Neuron (in vitro differentiated cells): ENCODE measurements around the gene ZNF185.

ENCODE experiments used
- H2AFZ ChIP-seq: one replicate; pipeline ENCODE4 v1.6.1; 2013; ENCODE audit warnings: low read depth, mild to moderate bottlenecking, inconsistent platforms, low read length, moderate library complexity
- H3K27me3 ChIP-seq: one replicate; pipeline ENCODE4 v1.6.1; 2013; ENCODE audit warnings: low read length; ENCODE audit not compliant: insufficient read depth
- H3K36me3 ChIP-seq: one replicate; pipeline ENCODE4 v1.6.1; 2013; ENCODE audit warnings: low read length; ENCODE audit not compliant: insufficient read depth
- H3K4me1 ChIP-seq: one replicate; pipeline ENCODE4 v1.6.1; 2013; ENCODE audit warnings: low read length; ENCODE audit not compliant: insufficient read depth
- H3K4me3 ChIP-seq: 2 replicates; pipeline ENCODE4 v1.5.1; 2013; ENCODE audit warnings: mild to moderate bottlenecking, low read length, moderate library complexity
- H3K9me3 ChIP-seq: one replicate; pipeline ENCODE4 v1.6.1; 2013; ENCODE audit warnings: low read length

ZNF185 gene

DNA sequence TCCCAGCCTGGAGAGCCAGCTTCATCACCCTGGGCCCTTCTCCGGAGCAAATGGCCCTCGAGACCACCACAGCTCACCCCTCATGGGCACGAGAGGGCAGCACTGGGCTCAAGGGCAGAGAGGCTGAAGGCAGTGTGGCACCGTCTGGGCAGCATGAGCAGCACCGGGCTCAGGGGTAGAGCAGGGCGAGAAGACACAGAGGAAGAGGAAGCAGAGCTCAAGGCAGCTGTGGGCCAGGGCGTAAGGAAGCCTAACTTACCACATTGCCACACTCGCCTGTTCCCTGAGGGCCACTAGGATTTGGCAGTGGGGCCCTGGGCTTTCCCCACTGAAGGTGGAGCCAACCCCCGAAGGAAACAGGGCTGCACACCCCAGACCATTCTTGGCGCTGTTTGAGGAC is 15.5 kb downstream of the ZNF185 start:
- H3K4me3 ChIP-seq, result no peak overlapping the region
- peaks cover 3% of the 10 kb centered on the region for H3K4me1 ChIP-seq
- H3K27me3 ChIP-seq, result peaks cover 2% of the 10 kb centered on the region
- H3K9me3 ChIP-seq, result no peaks in the 10 kb centered on the region
- H3K36me3 ChIP-seq, result no peaks in the 10 kb centered on the region
- H2AFZ ChIP-seq, result no peak overlapping the region

DNA sequence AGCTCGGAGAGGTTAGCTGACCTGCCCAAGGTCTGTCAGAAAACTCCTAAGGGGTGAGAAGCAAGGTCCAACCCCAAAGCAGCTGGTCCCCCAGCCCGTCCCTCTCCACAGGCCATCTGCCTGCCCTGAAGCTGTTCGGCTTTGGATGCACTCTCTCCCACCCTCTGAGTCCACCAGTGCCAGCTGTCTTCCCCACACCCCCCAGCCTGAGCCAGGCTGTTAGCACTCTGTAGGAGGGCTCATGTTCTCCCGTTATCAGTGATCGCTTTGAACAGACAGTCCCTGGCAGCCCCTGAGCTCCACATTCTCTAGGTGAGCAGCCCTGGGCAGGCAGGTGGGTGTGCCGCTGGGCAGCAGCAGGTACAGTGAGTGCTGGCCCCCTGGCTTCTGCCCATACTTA is 16.0 kb downstream of the ZNF185 start:
- peaks cover 7% of the 10 kb centered on the region for H3K27me3 ChIP-seq
- no peaks in the 10 kb centered on the region for H3K9me3 ChIP-seq
- no peaks in the 10 kb centered on the region for H3K36me3 ChIP-seq
- H3K4me3 ChIP-seq, result no peak overlapping the region
- H3K4me1 ChIP-seq, result peaks cover 3% of the 10 kb centered on the region
- no peak overlapping the region for H2AFZ ChIP-seq

DNA sequence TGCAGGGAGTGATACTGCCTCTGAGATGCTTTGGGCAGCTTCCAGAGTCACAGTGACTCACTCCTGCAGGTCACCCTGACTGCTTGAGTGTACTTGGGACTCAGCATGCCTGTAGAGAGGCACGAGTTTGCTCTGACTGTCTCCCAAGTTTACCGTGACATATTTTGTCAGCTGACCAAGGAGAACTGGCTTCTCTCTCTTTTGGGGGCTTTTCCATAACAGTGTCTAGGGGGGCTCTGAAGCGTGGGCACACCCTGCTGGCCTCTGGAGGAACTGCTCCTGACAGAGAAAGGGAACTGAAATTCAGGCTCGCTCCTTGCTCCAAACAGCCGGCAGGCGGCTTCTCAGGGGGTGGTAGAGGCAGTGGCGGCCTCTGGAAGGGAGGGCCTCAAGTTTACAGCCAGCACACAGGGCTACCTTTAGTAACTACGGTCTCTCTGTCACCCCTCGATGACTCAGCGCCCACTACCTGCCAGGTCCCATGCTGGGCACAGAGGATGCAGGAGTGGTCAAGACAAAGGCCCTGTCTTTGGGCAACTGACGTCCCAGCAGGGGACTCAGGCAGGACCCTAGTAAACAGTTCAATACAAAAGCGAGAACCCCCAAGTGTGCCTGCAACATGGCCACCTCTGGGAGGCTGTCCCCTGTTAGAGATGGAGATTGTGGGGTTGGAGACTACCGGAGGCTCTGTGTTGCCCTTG is 17.8 kb downstream of the ZNF185 start:
- Histone ChIP-seq H2AFZ (no peak overlapping the region), H3K27me3 (peaks cover 13% of the 10 kb centered on the region), H3K9me3 (no peaks in the 10 kb centered on the region), H3K4me1 (peaks cover 3% of the 10 kb centered on the region), H3K4me3 (no peak overlapping the region), H3K36me3 (no peaks in the 10 kb centered on the region)

DNA sequence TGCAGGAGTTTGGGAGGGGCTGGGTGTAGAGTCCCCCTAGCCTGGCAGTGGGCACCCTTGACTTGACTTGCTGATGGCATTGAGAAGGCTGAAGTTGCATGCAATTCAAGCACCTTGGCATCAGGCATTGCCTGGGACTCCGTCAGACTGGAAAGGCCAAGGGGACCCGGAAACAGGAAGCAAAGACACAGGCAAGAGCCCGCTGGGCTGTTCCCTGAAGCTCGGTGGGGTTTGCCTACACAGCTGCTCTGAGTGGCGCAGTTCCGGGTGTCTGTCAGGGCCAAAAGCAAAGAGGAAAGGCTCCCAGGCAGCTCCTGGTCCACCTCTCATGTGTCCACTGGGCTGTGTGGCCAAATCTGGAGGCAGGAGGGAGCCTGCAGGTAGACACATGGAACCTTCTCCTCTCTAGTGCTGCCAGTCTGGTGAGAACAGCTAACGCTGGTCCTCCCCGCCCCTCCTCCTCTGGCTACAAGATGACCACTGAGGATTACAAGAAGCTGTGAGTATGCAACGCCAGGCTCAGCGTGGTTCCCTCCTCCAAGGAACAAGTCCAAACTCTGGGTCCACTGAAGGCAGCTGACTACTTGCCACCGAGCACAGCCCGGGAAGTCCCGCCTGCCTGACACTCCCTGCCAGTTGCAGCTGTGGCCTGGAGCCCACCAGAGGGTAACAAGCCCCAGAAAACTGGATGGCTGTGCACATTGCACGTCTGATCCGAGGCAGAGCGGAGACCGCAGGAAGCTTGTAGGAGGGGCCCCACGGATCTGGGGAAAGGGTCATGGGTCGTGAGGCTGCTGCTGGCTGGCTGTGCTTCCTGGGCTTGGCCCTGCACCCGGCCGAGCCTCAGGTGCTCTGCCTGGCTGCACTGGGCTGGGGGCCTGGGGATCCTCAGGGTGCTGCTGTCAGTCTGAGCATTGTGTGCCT is 20.1 kb downstream of the ZNF185 start:
- Histone ChIP-seq H3K27me3 (peaks cover 18% of the 10 kb centered on the region), H2AFZ (no peak overlapping the region), H3K36me3 (no peaks in the 10 kb centered on the region), H3K4me1 (peaks cover 3% of the 10 kb centered on the region), H3K4me3 (no peak overlapping the region), H3K9me3 (no peaks in the 10 kb centered on the region)

DNA sequence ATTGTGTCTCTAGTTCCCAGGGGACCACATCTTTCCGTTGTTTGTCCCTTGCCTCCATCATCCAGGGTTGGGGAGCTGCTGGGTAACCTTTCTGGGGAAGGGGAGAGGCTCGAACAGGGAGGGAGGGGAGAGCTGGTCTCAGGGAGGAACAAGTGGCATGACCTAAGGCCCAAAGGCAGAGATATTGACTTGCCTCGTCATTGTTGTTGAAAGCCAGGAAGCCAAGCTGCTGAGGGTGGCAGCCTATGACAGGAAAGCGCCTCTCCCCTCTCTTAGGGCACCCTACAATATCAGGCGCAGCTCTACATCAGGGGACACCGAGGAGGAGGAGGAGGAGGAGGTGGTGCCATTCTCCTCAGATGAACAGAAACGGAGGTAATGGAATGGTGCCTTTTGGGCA is 20.8 kb downstream of the ZNF185 start:
- Histone ChIP-seq H3K36me3 (no peaks in the 10 kb centered on the region), H2AFZ (no peak overlapping the region), H3K4me1 (peaks cover 3% of the 10 kb centered on the region), H3K9me3 (no peaks in the 10 kb centered on the region), H3K27me3 (peaks cover 23% of the 10 kb centered on the region), H3K4me3 (no peak overlapping the region)

DNA sequence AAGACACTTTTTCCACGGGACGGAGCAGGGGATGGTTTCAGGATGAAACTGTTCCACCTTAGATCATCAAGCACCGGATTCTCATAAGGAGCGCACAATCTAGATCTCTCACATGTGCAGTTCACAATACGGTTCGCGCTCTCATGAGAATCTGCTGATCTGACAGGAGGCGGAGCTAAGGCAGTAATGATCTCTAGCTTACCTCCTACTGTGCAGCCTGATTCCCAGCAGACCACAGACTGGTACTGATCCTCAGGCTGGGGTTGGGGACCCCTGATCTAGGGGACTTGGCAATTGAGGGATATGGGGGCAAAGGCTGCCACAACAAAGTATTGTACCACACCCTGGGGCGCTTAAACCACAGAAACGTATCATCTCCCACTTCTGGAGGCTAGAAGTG is 25.7 kb downstream of the ZNF185 start:
- Histone ChIP-seq H3K27me3 (peaks cover 21% of the 10 kb centered on the region), H3K4me1 (no peaks in the 10 kb centered on the region), H3K9me3 (no peaks in the 10 kb centered on the region), H3K4me3 (no peak overlapping the region), H3K36me3 (no peaks in the 10 kb centered on the region), H2AFZ (no peak overlapping the region)

DNA sequence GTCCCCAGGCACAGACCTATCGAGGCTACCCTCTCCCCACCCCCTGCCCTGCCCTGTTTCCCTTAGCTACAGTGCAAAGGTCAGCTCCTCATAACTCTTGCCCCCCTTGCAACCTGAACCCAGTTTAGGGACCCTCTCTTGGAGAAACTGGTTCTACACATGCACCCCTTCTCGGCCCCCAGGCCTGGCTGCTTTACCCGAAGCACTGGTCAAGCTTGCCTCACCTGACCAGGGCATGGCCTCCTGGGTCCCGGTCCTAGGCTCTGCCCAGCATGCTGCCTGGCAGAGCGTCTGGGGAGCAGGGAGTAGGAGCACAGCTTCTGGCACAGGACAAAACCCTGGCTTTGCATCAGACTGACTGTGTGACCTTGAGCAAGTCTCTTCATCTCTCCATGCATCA is 28.0 kb downstream of the ZNF185 start:
- Histone ChIP-seq H3K9me3 (no peaks in the 10 kb centered on the region), H3K36me3 (no peaks in the 10 kb centered on the region), H3K4me1 (no peaks in the 10 kb centered on the region), H3K4me3 (no peak overlapping the region), H2AFZ (no peak overlapping the region), H3K27me3 (peaks cover 12% of the 10 kb centered on the region)

DNA sequence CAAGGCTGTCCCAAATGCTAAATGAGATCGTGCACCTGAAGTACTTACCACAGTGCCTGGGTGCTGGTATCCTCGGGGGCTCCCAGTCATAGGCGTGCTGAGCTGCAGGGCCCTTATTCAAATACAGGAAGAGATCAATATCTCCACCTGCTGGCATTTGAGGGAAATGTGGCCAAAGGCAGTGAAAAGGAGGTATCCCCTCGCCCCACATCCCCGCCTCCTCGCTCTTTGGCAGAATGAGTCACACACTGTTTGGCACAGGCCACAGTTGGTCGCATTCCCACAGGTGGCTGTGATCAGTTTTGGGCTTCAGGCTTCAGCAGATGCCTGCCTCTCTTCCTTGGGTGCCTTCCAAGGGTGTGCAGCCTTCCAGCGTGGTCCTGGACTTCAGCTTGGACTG is 28.4 kb downstream of the ZNF185 start:
- Histone ChIP-seq H2AFZ (no peak overlapping the region), H3K36me3 (no peaks in the 10 kb centered on the region), H3K9me3 (no peaks in the 10 kb centered on the region), H3K27me3 (peaks cover 12% of the 10 kb centered on the region), H3K4me3 (no peak overlapping the region), H3K4me1 (no peaks in the 10 kb centered on the region)

DNA sequence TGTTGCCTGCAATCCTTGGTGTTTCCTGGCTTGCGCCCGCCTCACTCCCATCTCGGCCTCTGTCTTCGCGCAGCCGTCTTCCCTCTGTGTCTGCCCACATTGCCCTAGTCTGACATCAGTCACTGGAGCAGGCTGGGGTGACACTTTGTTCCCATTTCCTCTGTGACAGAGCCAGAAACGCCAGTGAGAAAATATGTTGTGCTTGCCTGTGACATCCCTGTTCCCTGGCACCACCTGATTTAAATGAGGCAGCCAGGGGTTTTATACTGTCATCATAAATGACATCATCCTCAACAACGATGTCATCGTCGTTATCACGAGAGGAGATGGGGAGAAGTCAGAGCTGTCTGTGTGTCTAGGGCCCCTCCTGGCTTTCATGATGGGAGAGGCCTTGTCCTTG is 29.1 kb downstream of the ZNF185 start:
- Histone ChIP-seq H3K4me1 (no peaks in the 10 kb centered on the region), H3K9me3 (no peaks in the 10 kb centered on the region), H2AFZ (no peak overlapping the region), H3K36me3 (no peaks in the 10 kb centered on the region), H3K4me3 (no peak overlapping the region), H3K27me3 (peaks cover 16% of the 10 kb centered on the region)

DNA sequence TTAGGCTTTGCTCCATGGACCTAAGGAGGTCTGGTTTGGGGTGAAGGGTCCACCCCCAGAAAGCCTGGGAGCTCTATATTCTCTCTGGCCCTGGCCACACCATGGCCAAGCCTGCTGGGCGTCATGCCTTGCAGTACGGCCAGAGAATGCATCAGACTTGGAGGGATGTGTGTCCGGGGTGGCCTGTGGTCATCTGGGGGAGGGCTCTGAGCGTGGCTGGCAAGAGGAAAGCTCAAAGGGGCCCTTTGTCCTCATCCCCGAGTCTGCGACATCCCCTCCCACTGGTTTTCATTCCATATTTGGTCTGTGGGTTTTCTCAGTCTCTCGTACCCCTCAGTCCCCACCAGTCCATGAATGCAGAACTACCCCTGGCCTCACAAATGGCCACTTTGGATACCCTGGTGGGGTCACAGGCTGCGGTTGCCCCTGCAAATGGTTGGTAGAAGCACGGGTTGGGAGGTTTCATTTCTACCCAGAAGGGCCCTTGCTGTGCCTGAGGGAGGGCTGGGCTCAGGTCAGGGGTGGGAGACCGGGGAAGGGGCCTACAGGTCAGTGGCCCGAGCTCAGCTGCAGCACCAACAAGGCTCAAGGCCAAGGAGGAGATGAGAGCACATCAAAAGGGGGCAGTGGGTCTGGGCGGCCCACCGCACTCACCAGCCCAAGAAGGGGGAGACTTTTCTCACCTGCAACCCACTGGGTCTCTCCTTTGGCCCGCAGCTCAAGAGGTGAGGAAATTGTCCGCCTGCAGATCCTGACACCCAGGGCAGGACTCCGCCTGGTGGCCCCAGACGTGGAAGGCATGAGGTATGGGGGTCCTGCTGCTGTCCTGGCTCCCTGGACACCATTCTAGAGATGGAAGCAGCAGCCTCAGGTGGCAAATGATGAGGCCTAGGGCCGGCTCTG is 30.2 kb downstream of the ZNF185 start:
- Histone ChIP-seq H3K27me3 (peaks cover 14% of the 10 kb centered on the region), H3K4me1 (no peaks in the 10 kb centered on the region), H3K4me3 (no peak overlapping the region), H3K36me3 (no peaks in the 10 kb centered on the region), H3K9me3 (no peaks in the 10 kb centered on the region), H2AFZ (no peak overlapping the region)

DNA sequence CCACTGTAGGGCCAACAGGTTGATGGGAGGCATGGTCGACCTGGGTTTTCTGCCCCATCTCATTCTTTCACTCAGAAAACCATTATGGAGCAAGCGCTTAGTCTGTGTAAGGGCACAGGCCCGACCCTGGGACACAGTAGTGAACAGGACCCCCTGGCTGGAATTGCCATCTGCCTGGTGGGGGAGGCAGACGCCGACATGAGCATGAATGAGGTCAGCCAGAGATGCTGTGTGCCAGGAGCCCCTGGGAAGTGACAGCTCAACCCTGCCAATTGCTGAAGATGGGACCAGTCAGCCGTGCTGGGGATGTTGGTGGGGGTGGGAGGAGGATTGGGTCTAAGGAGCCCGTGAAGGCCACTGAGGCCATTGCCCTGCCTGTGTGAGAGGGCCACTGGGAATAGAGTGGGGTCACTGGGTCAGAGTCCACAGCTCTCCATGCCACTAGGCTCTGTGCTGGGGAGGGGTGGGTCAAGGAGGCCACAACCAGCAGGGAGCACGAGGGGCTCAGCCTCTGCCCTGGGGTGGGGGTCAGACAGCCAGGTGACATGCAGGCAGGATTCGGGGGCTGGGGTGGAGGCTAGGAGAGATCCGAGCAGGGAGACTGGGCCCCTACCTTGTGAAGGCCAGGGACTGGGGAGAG is 31.0 kb downstream of the ZNF185 start:
- H3K4me1 ChIP-seq, result no peaks in the 10 kb centered on the region
- H2AFZ ChIP-seq, result no peak overlapping the region
- H3K9me3 ChIP-seq, result no peaks in the 10 kb centered on the region
- no peak overlapping the region for H3K4me3 ChIP-seq
- H3K36me3 ChIP-seq, result no peaks in the 10 kb centered on the region
- peaks cover 11% of the 10 kb centered on the region for H3K27me3 ChIP-seq

DNA sequence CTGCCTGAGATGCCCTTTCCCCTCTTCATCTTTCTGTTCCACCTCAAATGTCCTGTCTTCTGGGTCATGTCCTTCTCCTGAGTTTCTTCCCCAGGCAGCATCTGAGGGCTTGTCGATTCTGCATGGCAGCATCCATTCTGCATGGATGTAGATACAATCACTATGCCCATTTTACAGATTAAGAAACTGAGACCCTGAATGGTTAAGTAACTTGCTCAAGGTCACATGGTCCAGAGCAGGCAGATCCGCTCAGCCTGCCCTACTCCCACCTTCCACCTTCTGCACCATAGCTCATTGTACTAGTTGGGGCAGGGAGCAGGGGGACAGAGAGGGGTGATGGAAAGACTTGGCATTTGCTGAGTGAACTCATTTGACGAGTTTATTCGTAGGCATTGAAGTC is 32.0 kb downstream of the ZNF185 start:
- Histone ChIP-seq H3K4me1 (no peaks in the 10 kb centered on the region), H3K9me3 (no peaks in the 10 kb centered on the region), H2AFZ (no peak overlapping the region), H3K36me3 (no peaks in the 10 kb centered on the region), H3K27me3 (peaks cover 11% of the 10 kb centered on the region), H3K4me3 (no peak overlapping the region)
